Iris pigment epithelial cell (primary cell): ENCODE data around the gene HSPBAP1.

Source experiments
- DNase-seq: peaks from one replicate; pipeline ENCODE4 v3.0.0-alpha.2; 2011; ENCODE audit warnings: low read depth

The HSPBAP1 gene

GRCh38 chr3:122793568-122794416 is at the start of gene HSPBAP1:
TSS of gene HSPBAP1 (minus strand) at chr3:122793831. CDS start at chr3:122793680, 151 bp downstream.
- peak; percentile 97 for DNase-seq

- no peak for DNase-seq
Observed at GRCh38 chr3:122835590-122835989, 42.0 kb upstream of the HSPBAP1 start.

- DNase-seq, result no peak
Observed at GRCh38 chr3:122828281-122828680, 34.6 kb upstream of the HSPBAP1 start.

- no peak for DNase-seq
Observed at GRCh38 chr3:122826278-122826677, 32.6 kb upstream of the HSPBAP1 start.

- no peak for DNase-seq
Observed at GRCh38 chr3:122825460-122825859, 31.8 kb upstream of the HSPBAP1 start.

GRCh38 chr3:122824465-122825381 is 31.1 kb upstream of the HSPBAP1 start:
- DNase-seq, result peak; percentile 34

GRCh38 chr3:122816587-122816986 is 23.0 kb upstream of the HSPBAP1 start:
- no peak for DNase-seq

GRCh38 chr3:122810734-122811133 is 17.1 kb upstream of the HSPBAP1 start:
- peak; percentile 37 for DNase-seq

GRCh38 chr3:122803977-122804376 is 10.3 kb upstream of the HSPBAP1 start:
- DNase-seq, result no peak

- no peak for DNase-seq
Observed at GRCh38 chr3:122802323-122802722, 8.7 kb upstream of the HSPBAP1 start.

GRCh38 chr3:122800706-122801237 is 7.1 kb upstream of the HSPBAP1 start:
- DNase-seq, result no peak

- DNase-seq, result no peak
Observed at GRCh38 chr3:122800031-122800430, 6.4 kb upstream of the HSPBAP1 start.

- no peak for DNase-seq
Observed at GRCh38 chr3:122799322-122799721, 5.7 kb upstream of the HSPBAP1 start.

- peak; percentile 58 for DNase-seq
Observed at GRCh38 chr3:122797291-122797690, 3.7 kb upstream of the HSPBAP1 start.

GRCh38 chr3:122795674-122796195 is 2.1 kb upstream of the HSPBAP1 start:
- DNase-seq, result peak; percentile 11

- DNase-seq, result peak; percentile 73
Observed at GRCh38 chr3:122794779-122795673, 1.4 kb upstream of the HSPBAP1 start, which contains the start of gene SLC49A4. TSS of gene SLC49A4 (plus strand) at chr3:122795069. CDS start at chr3:122795193, 124 bp downstream.

GRCh38 chr3:122794483-122794778 is 800 bp upstream of the HSPBAP1 start:
- DNase-seq, result no peak

- DNase-seq, result no peak
Observed at GRCh38 chr3:122789585-122790273, 3.9 kb downstream of the HSPBAP1 start.

GRCh38 chr3:122787872-122788271 is 5.8 kb downstream of the HSPBAP1 start:
- no peak for DNase-seq

GRCh38 chr3:122786066-122786465 is 7.6 kb downstream of the HSPBAP1 start:
- DNase-seq, result peak; percentile 86

GRCh38 chr3:122785231-122785630 is 8.4 kb downstream of the HSPBAP1 start:
- DNase-seq, result no peak
